PFSK-1 (cell line): ENCODE measurements around the gene JPH4.

Experiments
- POLR2AphosphoS5 ChIP-seq: IDR thresholded peaks from 2 replicates; pipeline ENCODE4 v1.6.1; 2012; ENCODE audit warnings: low read depth, mild to moderate bottlenecking, control low read depth, low read length, moderate library complexity
- SIN3A ChIP-seq: IDR thresholded peaks from 2 replicates; pipeline ENCODE4 v1.6.1; 2012; ENCODE audit warnings: mild to moderate bottlenecking, low read length, moderate library complexity, borderline replicate concordance; ENCODE audit not compliant: insufficient read depth

DNA sequence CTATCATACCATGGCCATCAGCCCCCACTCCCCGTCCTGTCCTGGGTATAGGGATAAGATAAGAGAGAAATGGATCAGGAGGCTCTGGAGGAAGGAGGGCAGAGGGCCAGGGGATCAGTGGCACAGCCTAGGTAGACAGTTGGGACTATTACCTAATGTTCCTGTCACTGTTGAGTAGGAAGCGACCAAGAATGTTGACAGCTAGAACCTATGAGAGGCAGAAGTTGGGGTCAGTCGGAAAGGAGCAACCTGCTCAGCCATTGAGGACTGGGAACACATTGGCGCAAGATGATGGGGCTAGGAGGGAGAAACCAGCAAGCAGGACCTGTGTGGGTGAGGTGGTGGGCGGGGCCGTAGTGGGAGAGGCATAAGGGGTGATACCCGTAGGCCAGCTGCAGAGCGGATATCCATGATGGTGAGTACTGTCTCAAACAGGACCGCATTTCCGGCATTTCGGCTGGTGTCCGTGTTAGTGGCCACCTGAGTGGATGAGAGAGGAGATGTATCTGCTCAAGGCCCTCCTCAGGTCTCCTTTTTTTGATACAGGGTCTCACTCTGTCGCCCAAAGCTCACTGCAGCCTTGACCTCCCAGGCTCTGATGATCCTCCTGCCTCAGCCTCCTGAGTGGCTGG is 14.3 kb downstream of the JPH4 start:
- TF ChIP-seq POLR2AphosphoS5 = no peak
- no peak for TF ChIP-seq SIN3A
